ENCODE results near the gene TFR2.
A peak's percentile ranks its signal among the peaks of the same experiment; 100 is the strongest.

Gene TFR2

DNA sequence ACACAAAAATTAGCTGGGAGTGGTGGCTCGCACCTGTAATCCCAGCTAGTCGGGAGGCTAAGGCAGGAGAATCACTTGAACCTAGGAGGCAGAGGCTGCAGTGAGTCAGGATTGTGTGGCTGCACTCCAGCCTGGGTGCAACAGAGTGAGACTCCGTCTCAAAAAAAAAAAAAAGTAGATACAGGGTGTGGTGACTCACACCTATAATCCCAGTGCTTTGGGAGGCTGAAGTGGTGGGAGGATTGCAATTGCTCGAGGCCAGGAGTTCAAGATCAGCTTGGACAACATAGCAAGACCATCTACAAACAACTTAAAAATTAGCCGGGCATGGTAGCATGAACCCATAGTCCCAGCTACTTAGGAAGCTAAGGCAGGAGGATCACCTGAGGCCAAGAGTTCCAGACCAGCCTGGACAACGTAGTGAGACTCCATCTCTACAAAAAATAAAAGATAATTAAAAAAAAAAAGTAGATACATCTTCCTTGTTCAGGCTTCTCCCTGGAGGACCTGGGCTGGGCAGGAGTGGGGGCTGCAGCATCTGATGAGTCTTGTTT lies 27.0 kb downstream of the TFR2 start:
- Mint-ChIP-seq H3K27me3 (no peaks in the 10 kb centered on the region), H3K4me1 (ENCODE audit: low read depth) (peaks cover 21% of the 10 kb centered on the region), H3K4me3 (peak overlapping the region; percentile 85), H3K27ac (peak overlapping the region; percentile 73), H3K36me3 (peaks cover 3% of the 10 kb centered on the region), H3K9me3 (ENCODE audit: low read depth) (no peaks in the 10 kb centered on the region)

DNA sequence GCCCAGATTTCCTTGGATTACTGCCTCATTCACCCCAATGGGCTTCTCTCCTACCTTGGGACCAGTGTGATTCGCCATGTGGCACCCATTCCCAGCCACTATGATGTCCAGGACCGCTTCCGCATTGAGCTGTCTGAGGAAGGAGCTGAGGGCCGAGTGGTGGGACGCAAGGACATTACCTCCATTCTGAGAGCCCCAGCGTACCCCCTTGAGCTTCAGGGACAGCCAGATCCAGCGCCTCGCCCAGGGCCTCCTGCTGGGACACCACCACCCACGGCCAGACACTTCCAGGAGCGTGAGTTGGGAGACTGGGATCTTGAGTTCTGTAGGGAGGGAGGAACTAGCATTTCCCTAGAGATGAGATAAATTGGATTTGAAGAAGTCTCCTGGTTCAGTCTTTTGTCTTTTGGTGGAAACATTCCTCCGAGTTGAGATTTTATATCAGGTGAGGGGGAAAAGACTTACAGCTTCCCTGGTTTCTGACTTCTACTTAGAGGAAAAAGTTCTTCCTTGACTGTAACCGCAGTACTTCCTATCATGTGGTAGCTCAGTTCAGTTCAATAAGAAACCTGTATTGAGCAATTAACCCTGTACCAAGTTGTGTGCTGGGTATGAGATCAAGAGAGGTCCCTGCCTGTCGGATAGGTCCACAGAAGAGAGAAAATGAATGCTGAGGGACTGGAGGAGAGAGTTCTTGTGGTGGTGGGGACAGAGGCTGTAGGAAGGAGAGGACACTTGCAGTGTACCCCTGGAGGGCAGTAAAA lies 27.8 kb downstream of the TFR2 start:
- no peaks in the 10 kb centered on the region for H3K9me3 Mint-ChIP-seq (ENCODE audit: low read depth)
- no peaks in the 10 kb centered on the region for H3K27me3 Mint-ChIP-seq
- peaks cover 21% of the 10 kb centered on the region for H3K4me1 Mint-ChIP-seq (ENCODE audit: low read depth)
- peaks cover 3% of the 10 kb centered on the region for H3K36me3 Mint-ChIP-seq
- peak overlapping the region; percentile 85 for H3K4me3 Mint-ChIP-seq
- peak overlapping the region; percentile 73 for H3K27ac Mint-ChIP-seq

DNA sequence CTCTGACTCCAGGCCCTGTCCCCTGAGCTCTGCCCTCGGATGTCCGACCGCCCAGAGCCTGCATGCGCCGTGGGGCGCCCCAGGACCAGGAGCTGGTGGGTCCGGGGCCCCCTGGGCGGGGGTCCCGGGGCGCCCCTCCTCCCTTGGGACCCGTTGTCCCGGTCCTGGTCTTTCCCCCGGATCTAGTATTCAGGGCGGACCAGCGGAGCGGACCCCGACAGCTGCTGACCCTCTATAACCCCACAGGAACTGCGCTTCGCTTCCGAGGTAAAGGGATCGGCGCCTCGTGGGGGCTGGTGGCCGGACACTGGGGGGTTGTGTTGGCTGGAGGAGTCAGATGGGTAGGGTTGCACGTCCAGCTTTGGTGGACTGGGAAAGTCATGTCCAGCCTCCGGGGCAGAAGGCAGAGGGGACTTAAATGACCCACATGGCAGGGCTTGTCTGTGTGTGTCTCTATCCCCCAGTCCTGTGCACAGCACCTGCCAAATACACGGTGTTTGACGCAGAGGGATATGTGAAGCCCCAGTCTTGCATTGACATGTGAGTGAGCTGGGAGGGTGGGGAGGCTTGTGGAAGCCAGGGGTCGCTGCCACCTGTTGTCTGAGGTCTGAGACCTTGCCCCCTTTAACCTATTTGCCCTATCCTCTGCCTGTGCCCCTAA lies 28.5 kb downstream of the TFR2 start:
- peaks cover 21% of the 10 kb centered on the region for H3K4me1 Mint-ChIP-seq (ENCODE audit: low read depth)
- H3K4me3 Mint-ChIP-seq: peak overlapping the region; percentile 99
- no peaks in the 10 kb centered on the region for H3K27me3 Mint-ChIP-seq
- H3K9me3 Mint-ChIP-seq (ENCODE audit: low read depth): no peaks in the 10 kb centered on the region
- H3K36me3 Mint-ChIP-seq: peaks cover 3% of the 10 kb centered on the region
- peak overlapping the region; percentile 50 for H3K27ac Mint-ChIP-seq

DNA sequence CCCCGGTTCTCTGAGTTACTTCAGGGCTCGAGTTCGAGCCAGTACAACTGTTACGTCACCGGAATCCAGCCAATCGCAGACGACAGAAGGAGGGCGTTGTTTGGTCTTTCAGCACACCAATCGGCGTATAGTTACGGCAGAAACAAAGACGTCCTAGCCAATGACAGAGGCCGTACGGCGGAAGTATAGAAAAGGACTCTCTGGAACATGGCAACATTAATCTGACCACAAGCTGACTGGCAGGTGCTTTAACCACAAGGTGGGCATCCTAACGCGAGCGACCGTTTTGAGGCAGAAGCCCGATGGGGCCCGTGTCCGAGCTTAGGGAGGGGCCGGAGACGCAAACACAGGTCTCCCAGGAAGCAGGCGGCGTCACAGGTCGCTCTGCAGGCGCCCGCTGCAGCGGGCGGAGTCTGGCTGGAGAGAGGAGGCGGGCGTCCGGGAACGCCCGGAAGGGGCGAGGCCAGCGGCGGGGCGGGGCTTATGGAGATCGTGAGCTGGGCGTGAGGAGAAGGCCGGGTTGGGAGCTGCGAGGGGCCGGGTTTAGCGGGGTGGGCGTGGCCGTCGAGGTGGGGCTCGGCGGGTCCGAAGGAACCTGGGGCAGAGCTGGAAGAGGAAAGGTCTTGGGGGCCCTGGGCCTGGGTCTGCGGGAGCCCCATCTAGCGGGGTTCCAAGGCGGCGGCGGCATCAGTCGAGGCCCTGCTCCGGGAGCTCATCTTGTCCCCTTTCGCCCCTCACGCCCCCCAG lies 29.2 kb downstream of the TFR2 start, which contains the start of gene MOSPD3:
MOSPD3 (plus strand) TSS at position 558 of the 747 bp plus-strand sequence. CDS start 252 bp downstream, outside the sequence.
- peak within 1 kb of the TSS; percentile 99 for H3K27ac Mint-ChIP-seq
- H3K4me1 Mint-ChIP-seq (ENCODE audit: low read depth): peaks cover 21% of the 10 kb centered on the region
- peak within 1 kb of the TSS; percentile 99 for H3K4me3 Mint-ChIP-seq
- no peaks in the 10 kb centered on the region for H3K27me3 Mint-ChIP-seq
- peaks cover 3% of the 10 kb centered on the region for H3K36me3 Mint-ChIP-seq
- no peaks in the 10 kb centered on the region for H3K9me3 Mint-ChIP-seq (ENCODE audit: low read depth)

DNA sequence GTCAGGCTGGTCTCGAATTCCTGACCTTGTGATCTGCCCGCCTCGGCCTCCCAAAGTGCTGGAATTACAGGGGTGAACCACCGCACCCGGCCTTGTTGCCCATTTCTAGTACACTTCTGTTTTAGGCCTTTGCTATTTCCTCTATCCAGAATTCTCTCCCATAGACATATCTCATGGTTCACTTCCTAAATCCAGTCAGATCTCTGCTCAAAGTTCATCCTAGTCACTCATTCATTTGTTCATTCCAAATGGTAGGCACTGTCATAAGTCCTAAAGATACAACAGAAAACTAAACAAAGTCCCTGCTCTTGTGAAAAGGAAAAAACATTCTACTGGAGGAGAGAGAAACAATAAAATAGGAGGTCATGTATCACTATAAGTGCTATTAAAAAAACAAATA lies 31.4 kb downstream of the TFR2 start:
- Mint-ChIP-seq H3K9me3 (ENCODE audit: low read depth) (no peaks in the 10 kb centered on the region), H3K36me3 (peaks cover 3% of the 10 kb centered on the region), H3K27me3 (no peaks in the 10 kb centered on the region), H3K4me1 (ENCODE audit: low read depth) (peaks cover 27% of the 10 kb centered on the region), H3K4me3 (no peak overlapping the region), H3K27ac (no peak overlapping the region)

DNA sequence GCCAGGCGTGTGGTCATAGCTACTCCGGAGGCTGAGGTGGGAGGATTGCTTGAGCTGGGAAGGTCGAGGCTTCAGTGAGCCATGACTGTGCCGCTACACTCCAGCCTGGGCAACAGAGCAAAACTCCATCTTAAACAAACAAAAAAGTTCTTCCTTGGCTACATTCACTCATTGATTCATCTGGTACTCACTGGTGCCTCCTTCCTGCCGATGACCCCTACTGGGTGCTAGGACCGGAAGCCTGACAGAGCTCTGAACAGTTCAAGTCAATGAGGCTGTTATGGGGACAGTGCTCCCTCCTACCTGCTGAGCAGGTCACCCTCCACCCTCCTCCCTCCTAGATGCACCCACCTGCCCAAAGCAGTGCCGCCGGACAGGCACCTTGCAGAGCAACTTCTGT lies 34.2 kb downstream of the TFR2 start:
- H3K4me1 Mint-ChIP-seq (ENCODE audit: low read depth): peaks cover 21% of the 10 kb centered on the region
- H3K27me3 Mint-ChIP-seq: no peaks in the 10 kb centered on the region
- H3K4me3 Mint-ChIP-seq: no peak overlapping the region
- no peaks in the 10 kb centered on the region for H3K9me3 Mint-ChIP-seq (ENCODE audit: low read depth)
- H3K27ac Mint-ChIP-seq: no peak overlapping the region
- no peaks in the 10 kb centered on the region for H3K36me3 Mint-ChIP-seq

DNA sequence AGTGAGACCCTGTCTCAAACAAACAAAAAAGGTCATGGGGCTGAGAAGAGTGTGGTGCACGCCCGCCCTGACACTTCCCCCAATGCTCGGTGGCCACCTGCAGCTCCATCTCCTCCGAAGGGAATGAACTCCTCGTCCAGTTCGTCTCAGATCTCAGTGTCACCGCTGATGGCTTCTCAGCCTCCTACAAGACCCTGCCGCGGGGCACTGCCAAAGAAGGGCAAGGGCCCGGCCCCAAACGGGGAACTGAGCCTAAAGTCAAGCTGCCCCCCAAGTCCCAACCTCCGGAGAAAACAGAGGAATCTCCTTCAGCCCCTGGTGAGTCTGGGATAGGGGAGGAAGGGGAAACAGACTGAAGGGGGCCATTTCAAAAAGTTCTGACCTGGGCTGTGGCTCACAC lies 35.0 kb downstream of the TFR2 start:
- Mint-ChIP-seq H3K9me3 (ENCODE audit: low read depth) (no peaks in the 10 kb centered on the region), H3K4me3 (peak overlapping the region; percentile 5), H3K4me1 (ENCODE audit: low read depth) (peaks cover 19% of the 10 kb centered on the region), H3K27me3 (no peaks in the 10 kb centered on the region), H3K36me3 (no peaks in the 10 kb centered on the region), H3K27ac (no peak overlapping the region)

DNA sequence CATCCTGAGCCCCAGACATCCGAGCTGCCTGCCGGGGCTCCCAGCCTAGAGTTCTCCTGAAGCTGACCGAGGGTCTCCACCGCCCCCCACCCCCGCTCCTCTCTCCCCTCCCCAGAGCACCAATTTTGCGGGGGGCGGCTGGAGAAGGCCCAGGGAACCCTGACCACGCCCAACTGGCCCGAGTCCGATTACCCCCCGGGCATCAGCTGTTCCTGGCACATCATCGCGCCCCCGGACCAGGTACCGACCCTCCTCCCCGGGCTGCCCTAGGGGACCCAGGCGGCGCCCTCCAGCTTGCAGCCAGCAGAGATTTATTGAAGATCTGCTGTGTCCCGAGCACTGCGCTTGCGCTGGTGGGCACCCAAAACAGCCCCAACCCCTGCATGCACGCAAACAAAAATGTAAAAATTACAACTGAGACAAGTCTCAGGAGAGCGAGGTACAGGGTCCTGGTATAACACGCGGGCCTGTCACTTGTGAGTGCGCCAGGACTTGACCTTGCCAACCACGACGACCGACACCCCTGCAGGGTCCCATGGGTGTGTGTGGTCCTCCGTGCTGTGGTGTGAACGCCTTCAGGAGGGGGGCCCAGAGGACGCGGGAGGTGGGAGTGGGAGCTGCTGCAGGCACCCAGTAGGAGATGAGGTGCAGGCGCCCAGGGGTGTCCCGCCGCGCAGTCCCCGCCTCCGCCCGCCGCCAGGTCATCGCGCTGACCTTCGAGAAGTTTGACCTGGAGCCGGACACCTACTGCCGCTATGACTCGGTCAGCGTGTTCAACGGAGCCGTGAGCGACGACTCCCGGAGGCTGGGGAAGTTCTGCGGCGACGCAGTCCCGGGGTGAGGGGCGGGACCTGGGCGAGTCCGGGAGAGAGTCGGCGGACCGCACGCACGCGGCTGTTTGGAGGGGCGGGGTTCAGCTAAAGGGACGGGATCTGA lies 36.1 kb downstream of the TFR2 start:
- Mint-ChIP-seq H3K36me3 (no peaks in the 10 kb centered on the region), H3K4me1 (ENCODE audit: low read depth) (peaks cover 17% of the 10 kb centered on the region), H3K4me3 (peak overlapping the region; percentile 78), H3K27me3 (no peaks in the 10 kb centered on the region), H3K9me3 (ENCODE audit: low read depth) (no peaks in the 10 kb centered on the region), H3K27ac (no peak overlapping the region)

DNA sequence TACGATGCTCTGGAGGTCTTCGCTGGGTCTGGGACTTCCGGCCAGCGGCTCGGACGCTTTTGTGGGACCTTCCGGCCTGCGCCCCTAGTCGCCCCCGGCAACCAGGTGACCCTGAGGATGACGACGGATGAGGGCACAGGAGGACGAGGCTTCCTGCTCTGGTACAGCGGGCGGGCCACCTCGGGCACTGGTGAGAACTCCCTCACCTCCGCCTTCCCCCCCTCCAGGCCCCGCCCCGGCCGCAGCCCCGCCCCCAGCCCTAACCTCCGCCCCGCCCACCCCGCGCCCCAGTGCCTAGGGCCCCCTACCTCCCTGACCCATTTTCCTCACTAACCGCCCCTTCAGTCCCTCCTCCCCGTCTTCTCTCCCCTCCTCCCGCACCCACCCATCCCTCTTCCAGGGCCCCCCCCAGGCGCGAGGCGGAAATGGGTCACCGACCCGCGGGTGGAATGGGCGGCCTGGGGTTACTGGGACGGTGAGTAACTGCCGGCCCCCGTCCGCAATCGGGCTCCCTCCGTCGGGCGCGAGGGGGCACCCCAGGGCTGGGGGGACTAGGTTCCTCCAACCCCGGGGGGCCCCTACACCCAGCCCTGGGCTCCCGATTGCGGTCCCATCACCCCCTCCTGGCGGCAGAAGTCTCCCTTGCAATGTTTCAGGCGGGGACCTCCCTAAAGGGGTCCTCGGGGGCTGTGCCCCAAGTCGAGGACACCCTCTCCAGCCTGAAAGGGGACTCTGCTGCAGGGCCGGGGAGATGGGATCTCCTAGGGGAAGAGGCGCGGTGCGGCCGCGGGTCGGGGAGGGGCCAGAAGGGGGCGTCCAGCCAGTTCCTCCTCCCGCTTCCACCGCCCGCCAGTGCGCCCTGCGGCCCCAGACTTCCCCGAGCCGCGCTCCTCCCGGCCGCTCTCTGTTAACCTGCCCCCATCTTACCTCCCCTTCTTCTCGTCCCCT lies 37.0 kb downstream of the TFR2 start:
- Mint-ChIP-seq H3K4me3 (peak overlapping the region; percentile 78), H3K9me3 (ENCODE audit: low read depth) (no peaks in the 10 kb centered on the region), H3K27me3 (no peaks in the 10 kb centered on the region), H3K36me3 (no peaks in the 10 kb centered on the region), H3K27ac (no peak overlapping the region), H3K4me1 (ENCODE audit: low read depth) (peaks cover 17% of the 10 kb centered on the region)

DNA sequence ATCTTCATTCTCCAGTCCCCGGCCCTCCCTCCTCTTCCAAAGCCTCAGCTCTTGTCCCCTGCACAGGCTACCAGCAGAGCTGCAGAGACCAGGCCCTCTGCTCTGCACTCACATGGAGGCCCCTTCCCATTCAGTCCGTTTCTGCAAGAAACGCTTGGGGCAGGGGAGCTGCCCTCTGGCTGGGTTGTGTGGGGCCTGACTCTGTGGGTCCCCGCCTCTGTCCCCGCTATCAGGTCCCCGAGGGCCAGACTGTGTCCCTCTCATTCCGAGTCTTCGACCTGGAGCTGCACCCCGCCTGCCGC lies 37.7 kb downstream of the TFR2 start:
- Mint-ChIP-seq H3K27me3 (no peaks in the 10 kb centered on the region), H3K9me3 (ENCODE audit: low read depth) (no peaks in the 10 kb centered on the region), H3K4me3 (peak overlapping the region; percentile 78), H3K36me3 (no peaks in the 10 kb centered on the region), H3K27ac (no peak overlapping the region), H3K4me1 (ENCODE audit: low read depth) (peaks cover 17% of the 10 kb centered on the region)

DNA sequence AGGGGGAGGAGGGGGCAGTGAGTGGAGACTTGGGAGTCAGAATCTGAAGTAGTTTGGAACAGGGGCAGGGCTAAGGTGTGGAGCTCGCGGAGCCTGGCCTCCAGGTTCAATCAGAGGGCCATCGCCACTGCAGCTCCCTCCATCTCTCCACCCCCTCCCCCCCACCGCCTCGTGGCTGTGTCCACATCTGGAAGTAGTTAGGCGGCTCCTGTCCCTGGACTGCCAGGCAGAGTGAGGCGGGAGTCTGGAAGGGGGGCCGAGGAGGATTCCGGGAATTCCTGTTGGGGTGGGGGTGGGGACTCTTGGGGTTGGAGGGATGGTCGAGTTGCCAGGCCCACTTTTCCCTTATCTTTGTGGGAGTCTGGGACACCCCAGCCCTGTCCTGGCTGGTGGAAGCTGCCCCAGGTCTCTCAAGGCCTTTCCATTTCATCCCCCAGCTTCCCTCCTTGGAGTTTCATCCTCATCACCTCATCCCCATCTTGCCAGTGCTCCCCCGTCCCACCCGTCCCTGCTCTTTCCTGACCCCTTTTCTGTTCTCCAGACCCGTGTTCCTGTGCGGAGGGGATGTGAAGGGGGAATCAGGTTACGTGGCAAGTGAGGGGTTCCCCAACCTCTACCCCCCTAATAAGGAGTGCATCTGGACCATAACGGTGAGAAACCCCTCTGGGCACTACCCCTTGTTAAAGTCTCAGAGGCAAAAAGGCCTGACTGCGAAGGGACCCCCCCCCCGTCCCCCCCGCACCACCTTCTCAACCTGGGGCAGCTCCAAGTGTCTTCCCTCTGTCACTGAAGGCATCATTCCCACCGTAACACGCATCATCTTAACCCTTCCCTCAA lies 38.2 kb downstream of the TFR2 start:
- Mint-ChIP-seq H3K36me3 (no peaks in the 10 kb centered on the region), H3K9me3 (ENCODE audit: low read depth) (no peaks in the 10 kb centered on the region), H3K4me1 (ENCODE audit: low read depth) (peaks cover 17% of the 10 kb centered on the region), H3K4me3 (peak overlapping the region; percentile 78), H3K27me3 (no peaks in the 10 kb centered on the region), H3K27ac (no peak overlapping the region)

DNA sequence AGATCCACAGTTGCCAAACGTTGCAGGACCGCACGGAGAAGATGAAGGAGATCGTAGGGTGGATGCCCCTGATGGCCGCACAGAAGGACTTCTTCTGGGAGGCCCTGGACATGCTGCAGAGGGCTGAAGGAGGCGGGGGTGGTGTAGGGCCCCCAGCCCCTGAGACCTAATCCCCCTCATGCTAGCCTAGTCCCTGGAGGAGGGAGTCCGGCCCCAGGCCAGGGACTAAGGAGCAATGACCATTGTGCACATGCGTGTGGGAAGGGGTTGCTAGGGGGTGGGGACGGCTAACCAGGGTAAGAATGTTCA lies 40.7 kb downstream of the TFR2 start:
- H3K4me1 Mint-ChIP-seq (ENCODE audit: low read depth): peaks cover 15% of the 10 kb centered on the region
- no peaks in the 10 kb centered on the region for H3K36me3 Mint-ChIP-seq
- no peaks in the 10 kb centered on the region for H3K9me3 Mint-ChIP-seq (ENCODE audit: low read depth)
- no peaks in the 10 kb centered on the region for H3K27me3 Mint-ChIP-seq
- H3K27ac Mint-ChIP-seq: no peak overlapping the region
- H3K4me3 Mint-ChIP-seq: no peak overlapping the region

Data from activated naive CD8-positive, alpha-beta T cell (primary cell).